Sigmoid colon (tissue), 7 donors: Measurements from ENCODE around the gene RAD9B. TPM values are rescaled to one million over a fixed set of nuclear protein-coding genes. Genes with fewer than 3 reads are reported as not detected.

Experiments
- DNase-seq: peaks from one replicate; pipeline ENCODE4 v3.0.0-alpha.2; 2019
- H3K27ac ChIP-seq, 4 donors: fragments of 200-600 bp; sonication (generic); one replicate each; pipeline ENCODE4 v1.5.1; 2016 to 2019; ENCODE audit warnings: mild to moderate bottlenecking in 1 of 4
- H3K27me3 ChIP-seq, 3 donors: fragments of 200-600 bp; sonication (generic); one replicate each; pipeline ENCODE4 v1.5.1; 2019; ENCODE audit warnings: mild to moderate bottlenecking in 1 of 3
- H3K36me3 ChIP-seq, 4 donors: fragments of 200-600 bp; sonication (generic); one replicate each; pipeline ENCODE4 v1.5.1; 2016 to 2019
- H3K4me1 ChIP-seq, 4 donors: fragments of 200-600 bp; sonication (generic); one replicate each; pipeline ENCODE4 v1.5.1; 2017 to 2019
- H3K4me3 ChIP-seq, 4 donors: fragments of 200-600 bp; sonication (generic); one replicate each; pipeline ENCODE4 v1.5.1; 2017 to 2019; ENCODE audit warnings: mild to moderate bottlenecking in 2 of 4, moderate library complexity in 1 of 4
- H3K9me3 ChIP-seq, 4 donors: fragments of 200-600 bp in 3 of 4; sonication (generic) in 3 of 4; one replicate each; pipeline versions ENCODE4 v1.5.1 to v1.6.1; 2013 to 2019
- EP300 ChIP-seq, 4 donors: sonication (generic); formaldehyde crosslinking; IDR thresholded peaks; one replicate each; pipeline ENCODE4 v1.6.1; 2017; ENCODE audit warnings: antibody characterized with exemption in 4 of 4
- POLR2A ChIP-seq, 2 donors: fragments of 450-650 bp; IDR thresholded peaks; one replicate each; pipeline ENCODE4 v1.6.1; 2016; ENCODE audit warnings: antibody characterized with exemption in 2 of 2, mild to moderate bottlenecking in 2 of 2, moderate library complexity in 2 of 2
- POLR2AphosphoS5 ChIP-seq, 4 donors: sonication (generic); formaldehyde crosslinking; IDR thresholded peaks; one replicate each; pipeline ENCODE4 v1.6.1; 2017; ENCODE audit warnings: antibody characterized with exemption in 4 of 4
- WGBS, 2 donors: extraction: QIAGEN DNeasy Blood & Tissue Kit; methylation state at CpG; one replicate each; pipeline ENCODE4 v1.1.7; 2013; 5-methylcytosine and 5-hydroxymethylcytosine counted together
- intact Hi-C: fragments of 100-400 bp; cut with DNase I; formaldehyde crosslinking; loops from one replicate; pipeline ENCODE4 v1.15.1; 2023
- polyA plus RNA-seq, 3 donors: library from polyadenylated mRNA; stranded (reverse); fragments of 200-250 nt; gene quantifications; one replicate each; pipeline ENCODE4 v1.2.3, GENCODE V29; 2013
- total RNA-seq, 4 donors: library from RNA; depleted of rRNA; stranded (reverse); fragments of >200 nt; gene quantifications; one replicate each; pipeline ENCODE4 v1.1.0, GENCODE V29; 2016
- TF ChIP-seq, protein P1 (sequence below), 4 experiments: fragments of 450-650 bp in 3 of 4; fragments of 200-600 bp in 1 of 4; IDR thresholded peaks; one replicate each; pipeline ENCODE4 v1.5.1; 2016 to 2019; ENCODE audit warnings: antibody characterized with exemption in 4 of 4, mild to moderate bottlenecking in 3 of 4, moderate library complexity in 2 of 4
- donor health status: healthy with polysubstance abuse.
- donor health status: Bipolar disorder and iron deficiency.
- donor health status: healthy.

RAD9B gene
- total and polyA plus RNA-seq, 7 donors: 0.36 to 0.71 (median 0.51) TPM; not detected in 1

DNA sequence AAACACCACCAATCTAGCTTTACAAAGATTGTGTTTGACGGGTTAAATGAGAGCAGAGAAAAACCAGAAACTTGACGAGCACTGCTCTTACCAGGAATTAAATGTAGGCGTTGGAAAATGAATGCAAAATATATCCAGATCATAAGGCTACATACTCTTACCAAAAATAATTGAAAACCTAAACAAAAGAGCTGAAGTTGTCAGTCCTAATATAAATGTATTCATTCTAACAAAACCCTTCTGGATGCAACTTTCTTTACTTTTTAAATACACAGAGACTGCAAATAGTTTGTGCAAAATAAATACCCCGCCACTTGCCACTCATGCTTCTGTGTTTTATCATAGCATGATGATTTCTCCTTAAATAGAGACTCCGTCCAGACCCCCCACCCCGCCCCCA, 32.7 kb downstream of the RAD9B start:
- Histone ChIP-seq H3K27ac (peak overlapping the region; percentile 33 to 78 (median 60)), H3K36me3 (peaks cover 0 to 36% (median 10%) of the 10 kb centered on the region in 4 donors), H3K4me3 (no peak overlapping the region), H3K27me3 (no peaks in the 10 kb centered on the region), H3K4me1 (peaks cover 0 to 82% (median 69%) of the 10 kb centered on the region in 4 donors), H3K9me3 (no peaks in the 10 kb centered on the region)
- intact Hi-C loops: no loop called here
- WGBS, 2 donors: 75 to 84% methylated on average over 6 of the region's 6 CpGs
- DNase-seq: no peak
- TF ChIP-seq EP300 (IDR thresholded peaks at IDR 0.05) (no peak), POLR2A (IDR thresholded peaks at IDR 0.05) (no peak), POLR2AphosphoS5 (IDR thresholded peaks at IDR 0.05) (no peak)
- TF ChIP-seq, protein P1, sequence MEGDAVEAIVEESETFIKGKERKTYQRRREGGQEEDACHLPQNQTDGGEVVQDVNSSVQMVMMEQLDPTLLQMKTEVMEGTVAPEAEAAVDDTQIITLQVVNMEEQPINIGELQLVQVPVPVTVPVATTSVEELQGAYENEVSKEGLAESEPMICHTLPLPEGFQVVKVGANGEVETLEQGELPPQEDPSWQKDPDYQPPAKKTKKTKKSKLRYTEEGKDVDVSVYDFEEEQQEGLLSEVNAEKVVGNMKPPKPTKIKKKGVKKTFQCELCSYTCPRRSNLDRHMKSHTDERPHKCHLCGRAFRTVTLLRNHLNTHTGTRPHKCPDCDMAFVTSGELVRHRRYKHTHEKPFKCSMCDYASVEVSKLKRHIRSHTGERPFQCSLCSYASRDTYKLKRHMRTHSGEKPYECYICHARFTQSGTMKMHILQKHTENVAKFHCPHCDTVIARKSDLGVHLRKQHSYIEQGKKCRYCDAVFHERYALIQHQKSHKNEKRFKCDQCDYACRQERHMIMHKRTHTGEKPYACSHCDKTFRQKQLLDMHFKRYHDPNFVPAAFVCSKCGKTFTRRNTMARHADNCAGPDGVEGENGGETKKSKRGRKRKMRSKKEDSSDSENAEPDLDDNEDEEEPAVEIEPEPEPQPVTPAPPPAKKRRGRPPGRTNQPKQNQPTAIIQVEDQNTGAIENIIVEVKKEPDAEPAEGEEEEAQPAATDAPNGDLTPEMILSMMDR (IDR thresholded peaks at IDR 0.05): no peak

DNA sequence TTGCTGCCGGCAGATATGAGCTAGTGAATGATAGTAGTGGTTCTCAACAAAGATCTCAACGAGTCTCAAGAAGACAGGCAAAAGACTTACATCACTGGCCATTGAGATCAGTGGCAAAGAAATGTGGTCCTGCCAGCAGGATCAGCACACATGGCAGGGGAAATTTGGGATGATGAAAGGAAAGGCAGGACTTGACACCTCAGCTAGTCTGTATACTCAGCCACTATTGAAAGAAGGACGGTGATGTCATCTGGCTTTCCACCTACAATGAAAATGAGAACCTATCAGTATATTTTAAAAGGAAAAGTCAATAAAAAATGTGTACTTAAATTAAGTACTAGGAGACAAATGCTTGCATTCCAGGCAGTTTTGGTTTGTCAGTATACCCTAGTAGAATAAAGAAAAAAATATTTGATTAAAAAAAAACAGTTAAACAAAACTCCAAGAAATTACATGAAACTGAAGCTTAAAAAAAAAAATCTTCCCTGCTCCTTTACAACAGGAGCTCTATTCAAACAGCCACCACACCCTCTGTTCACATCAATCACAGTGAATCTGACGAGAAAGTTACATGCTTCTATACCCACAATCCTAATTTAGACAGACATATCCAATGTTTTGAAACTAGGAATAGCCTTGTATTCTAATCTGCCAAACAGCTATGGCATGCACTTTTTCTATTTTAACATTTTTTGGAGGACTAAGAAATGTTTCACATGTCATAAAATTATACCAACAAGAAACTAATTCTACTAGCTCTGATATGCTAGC, 34.9 kb downstream of the RAD9B start:
- no peaks in the 10 kb centered on the region for H3K27me3 ChIP-seq
- TF ChIP-seq POLR2A (IDR thresholded peaks at IDR 0.05): no peak
- no peak for TF ChIP-seq EP300 (IDR thresholded peaks at IDR 0.05)
- TF ChIP-seq, protein P1 (IDR thresholded peaks at IDR 0.05): no peak
- TF ChIP-seq POLR2AphosphoS5 (IDR thresholded peaks at IDR 0.05): no peak
- H3K27ac ChIP-seq: peak overlapping the region; percentile 46 to 88 (median 74)
- no peak overlapping the region for H3K4me3 ChIP-seq
- H3K9me3 ChIP-seq: no peaks in the 10 kb centered on the region
- peaks cover 0 to 36% (median 11%) of the 10 kb centered on the region in 4 donors for H3K36me3 ChIP-seq
- intact Hi-C loops: no loop called here
- no peak for DNase-seq
- H3K4me1 ChIP-seq: peaks cover 0 to 70% (median 52%) of the 10 kb centered on the region in 4 donors
- WGBS, 2 donors: 50 to 78% methylated on average over 4 of the region's 4 CpGs

DNA sequence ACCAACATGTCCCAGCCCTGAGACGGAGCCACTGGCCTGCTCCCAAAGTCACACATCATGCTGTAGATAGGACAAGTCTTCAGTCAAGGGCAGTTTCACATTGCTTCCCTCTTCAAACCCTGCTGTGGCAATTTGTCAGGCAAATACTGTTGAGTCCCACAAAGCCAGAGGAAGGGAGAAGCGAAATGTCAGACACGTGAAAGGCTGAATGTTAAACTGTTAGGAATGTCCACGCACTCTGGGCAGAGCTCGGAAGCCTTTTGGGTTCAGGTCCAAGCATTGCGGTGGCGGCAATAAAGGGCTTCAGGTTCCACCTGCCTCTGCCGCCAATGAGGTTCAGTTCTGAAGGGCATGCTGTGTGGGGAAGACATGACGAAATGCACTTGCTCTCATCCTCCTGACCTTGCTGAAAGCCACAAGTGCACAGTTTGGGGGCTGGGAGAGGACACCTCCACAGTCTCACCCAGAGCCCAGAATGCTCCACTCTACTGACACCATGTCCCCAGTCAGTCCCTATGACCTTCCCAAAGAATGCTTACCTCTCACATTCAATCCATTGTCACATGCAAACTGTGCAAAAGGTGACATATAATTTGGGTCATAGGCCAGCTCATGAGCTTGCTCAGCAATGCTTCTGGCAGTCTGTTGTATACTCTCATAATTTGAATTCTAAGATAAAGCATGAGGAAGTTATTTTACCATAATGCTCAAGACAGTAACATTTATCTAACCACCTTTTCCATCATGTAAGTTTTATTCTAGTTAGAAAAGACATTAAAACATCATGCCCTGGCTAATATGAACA, 35.7 kb downstream of the RAD9B start:
- H3K4me1 ChIP-seq: peaks cover 0 to 70% (median 52%) of the 10 kb centered on the region in 4 donors
- no peak for DNase-seq
- TF ChIP-seq POLR2A (IDR thresholded peaks at IDR 0.05) (no peak), POLR2AphosphoS5 (IDR thresholded peaks at IDR 0.05) (peak in 1 of 4 donors; percentile 11), EP300 (IDR thresholded peaks at IDR 0.05) (no peak)

DNA sequence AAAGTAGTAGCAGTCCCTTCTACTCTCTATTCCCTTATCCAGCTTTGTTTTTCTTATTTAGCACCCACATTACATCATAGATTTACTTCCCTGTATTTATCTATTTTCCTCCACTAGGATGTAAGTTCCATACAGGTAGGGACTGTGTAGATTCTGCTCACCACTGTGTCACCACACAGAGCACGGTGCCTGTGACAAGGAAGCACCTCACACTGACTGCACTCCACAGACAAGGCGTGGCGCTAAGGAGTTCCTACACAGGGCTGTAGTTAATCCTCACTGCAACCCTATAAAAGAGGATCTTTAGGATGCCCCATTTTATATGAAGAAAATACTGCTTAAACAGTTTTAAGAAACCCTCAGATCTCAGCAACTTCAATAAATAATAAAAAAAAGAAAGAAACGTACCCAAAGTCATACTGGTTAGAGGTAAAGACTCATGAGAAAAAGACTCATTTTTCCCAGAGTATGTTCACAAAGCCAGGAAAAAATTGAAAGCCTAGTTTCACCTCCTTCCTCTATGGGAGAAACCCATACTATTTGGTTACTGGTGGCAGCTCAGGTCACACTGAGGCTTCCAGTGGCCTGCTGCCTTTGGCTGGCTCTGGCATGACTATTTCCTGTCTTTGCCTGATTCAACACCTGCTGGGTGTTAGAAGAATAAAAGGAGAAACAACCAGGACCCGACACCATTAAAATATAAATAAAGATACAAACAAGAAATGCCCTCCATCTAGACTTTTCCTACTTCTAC, 36.9 kb downstream of the RAD9B start:
- Histone ChIP-seq H3K27me3 (no peaks in the 10 kb centered on the region), H3K9me3 (no peaks in the 10 kb centered on the region), H3K36me3 (peaks cover 0 to 36% (median 11%) of the 10 kb centered on the region in 4 donors), H3K27ac (peak overlapping the region; percentile 4 to 88 (median 74)), H3K4me3 (no peak overlapping the region), H3K4me1 (peaks cover 0 to 70% (median 52%) of the 10 kb centered on the region in 4 donors)
- 32 to 71% methylated on average over 5 of the region's 5 CpGs for WGBS, 2 donors
- intact Hi-C loops: no loop called here
- TF ChIP-seq, protein P1 (IDR thresholded peaks at IDR 0.05): no peak
- TF ChIP-seq POLR2A (IDR thresholded peaks at IDR 0.05): no peak
- no peak for TF ChIP-seq POLR2AphosphoS5 (IDR thresholded peaks at IDR 0.05)
- no peak for TF ChIP-seq EP300 (IDR thresholded peaks at IDR 0.05)
- no peak for DNase-seq

More for the DNA sequence above, 35.7 kb downstream of the RAD9B start:
- 56 to 77% methylated on average over 9 of the region's 9 CpGs for WGBS, 2 donors
- intact Hi-C loops: no loop called here
- Histone ChIP-seq H3K9me3 (no peaks in the 10 kb centered on the region), H3K4me3 (no peak overlapping the region), H3K27me3 (no peaks in the 10 kb centered on the region), H3K27ac (peak overlapping the region; percentile 46 to 88 (median 74)), H3K36me3 (peaks cover 0 to 36% (median 11%) of the 10 kb centered on the region in 4 donors)
